Trophoblast cell (in vitro differentiated cells and primary cell): ENCODE data around the gene IL1A.

Source experiments
- DNase-seq, 2 donors: peaks; one replicate each; pipeline ENCODE4 v3.0.0-alpha.2; 2016
- H2AFZ ChIP-seq: 2 replicates; pipeline ENCODE4 v1.6.1; 2013; ENCODE audit warnings: low read length, moderate library complexity, mild to moderate bottlenecking; ENCODE audit not compliant: insufficient read depth, poor library complexity
- H2AK5ac ChIP-seq: 2 replicates; pipeline ENCODE4 v1.6.1; 2013; ENCODE audit warnings: mild to moderate bottlenecking, low read length
- H2BK120ac ChIP-seq: 2 replicates; pipeline ENCODE4 v1.6.1; 2013; ENCODE audit warnings: low read length, mild to moderate bottlenecking, moderate library complexity; ENCODE audit not compliant: insufficient read depth, poor library complexity
- H2BK12ac ChIP-seq: 2 replicates; pipeline ENCODE4 v1.6.1; 2013; ENCODE audit warnings: mild to moderate bottlenecking, low read length, moderate library complexity
- H2BK5ac ChIP-seq: 2 replicates; pipeline ENCODE4 v1.6.1; 2013; ENCODE audit warnings: low read length, low read depth, moderate library complexity, mild to moderate bottlenecking; ENCODE audit not compliant: poor library complexity
- H3K14ac ChIP-seq: 2 replicates; pipeline ENCODE4 v1.6.1; 2013; ENCODE audit warnings: mild to moderate bottlenecking, low read length
- H3K18ac ChIP-seq: 2 replicates; pipeline ENCODE4 v1.6.1; 2013; ENCODE audit warnings: mild to moderate bottlenecking, low read length
- H3K23ac ChIP-seq: 2 replicates; pipeline ENCODE4 v1.6.1; 2013; ENCODE audit warnings: low read length
- H3K27ac ChIP-seq: 2 replicates; pipeline ENCODE4 v1.5.1; 2013; ENCODE audit warnings: low read depth, mild to moderate bottlenecking, inconsistent platforms, low read length, moderate library complexity
- H3K27me3 ChIP-seq: 2 replicates; pipeline ENCODE4 v1.6.1; 2013; ENCODE audit warnings: inconsistent platforms, mild to moderate bottlenecking, low read length, moderate library complexity; ENCODE audit not compliant: insufficient read depth
- H3K36me3 ChIP-seq, 2 experiments: 1 replicate in 1 of 2; 2 replicates in 1 of 2; pipeline ENCODE4 v1.6.1; 2013; ENCODE audit warnings: low read length in 2 of 2, mild to moderate bottlenecking in 2 of 2, moderate library complexity in 1 of 2; ENCODE audit not compliant: insufficient read depth in 2 of 2, control insufficient read depth in 1 of 2
- H3K4ac ChIP-seq: 2 replicates; pipeline ENCODE4 v1.6.1; 2013; ENCODE audit warnings: low read depth, mild to moderate bottlenecking, low read length, moderate library complexity
- H3K4me1 ChIP-seq, 2 experiments: 1 replicate in 1 of 2; 2 replicates in 1 of 2; pipeline ENCODE4 v1.6.1; 2013; ENCODE audit warnings: low read length in 2 of 2, mild to moderate bottlenecking in 2 of 2, moderate library complexity in 1 of 2; ENCODE audit not compliant: insufficient read depth in 2 of 2, control insufficient read depth in 1 of 2
- H3K4me2 ChIP-seq: 2 replicates; pipeline ENCODE4 v1.6.1; 2013; ENCODE audit warnings: inconsistent platforms, mild to moderate bottlenecking, low read length, moderate library complexity
- H3K4me3 ChIP-seq: 2 replicates; pipeline ENCODE4 v1.5.1; 2013; ENCODE audit warnings: mild to moderate bottlenecking, low read depth, low read length, inconsistent platforms
- H3K79me1 ChIP-seq: one replicate; pipeline ENCODE4 v1.6.1; 2013; ENCODE audit warnings: low read length
- H3K79me2 ChIP-seq: 2 replicates; pipeline ENCODE4 v1.6.1; 2013; ENCODE audit warnings: low read length, mild to moderate bottlenecking; ENCODE audit not compliant: control insufficient read depth, insufficient read depth, poor library complexity
- H3K9ac ChIP-seq: 2 replicates; pipeline ENCODE4 v1.6.1; 2013; ENCODE audit warnings: mild to moderate bottlenecking, low read length
- H3K9me3 ChIP-seq: 2 replicates; pipeline ENCODE4 v1.6.1; 2013; ENCODE audit warnings: low read depth, mild to moderate bottlenecking, control low read depth, inconsistent platforms, low read length; ENCODE audit not compliant: insufficient read depth
- H4K12ac ChIP-seq: 2 replicates; pipeline ENCODE4 v1.6.1; 2013; ENCODE audit warnings: low read depth, mild to moderate bottlenecking, low read length, moderate library complexity
- H4K8ac ChIP-seq: 2 replicates; pipeline ENCODE4 v1.6.1; 2013; ENCODE audit warnings: low read depth, mild to moderate bottlenecking, low read length, moderate library complexity
- H4K91ac ChIP-seq: one replicate; pipeline ENCODE4 v1.6.1; 2013; ENCODE audit warnings: low read depth, mild to moderate bottlenecking, low read length, moderate library complexity
- WGBS: extraction: QIAGEN DNeasy Blood & Tissue Kit; methylation state at CpG from one replicate; pipeline ENCODE4 v1.1.7; 2013; ENCODE audit warnings: missing lambda C conversion rate; ENCODE audit not compliant: insufficient read length, insufficient coverage; ENCODE audit errors: extremely low coverage; 5-methylcytosine and 5-hydroxymethylcytosine counted together

The IL1A gene

GRCh38 chr2:112809112-112809511 lies 24.8 kb upstream of the IL1A start:
- Histone ChIP-seq H2AK5ac (no peak overlapping the region), H4K91ac (no peak overlapping the region), H3K9ac (no peak overlapping the region), H2BK12ac (no peak overlapping the region), H3K79me1 (peaks cover 6% of the 10 kb centered on the region), H2BK5ac (no peak overlapping the region), H4K8ac (no peak overlapping the region), H4K12ac (no peak overlapping the region), H2BK120ac (no peak overlapping the region), H3K4me3 (no peak overlapping the region), H3K23ac (no peak overlapping the region), H3K36me3 (no peaks in the 10 kb centered on the region), H3K27me3 (no peaks in the 10 kb centered on the region), H3K4me1 (peaks cover 0 to 14% of the 10 kb centered on the region in 2 experiments), H3K4ac (no peak overlapping the region), H3K27ac (no peak overlapping the region), H3K14ac (no peak overlapping the region), H3K4me2 (no peak overlapping the region), H2AFZ (no peak overlapping the region), H3K18ac (no peak overlapping the region), H3K79me2 (no peaks in the 10 kb centered on the region), H3K9me3 (no peaks in the 10 kb centered on the region)
- no peak for DNase-seq

DNA sequence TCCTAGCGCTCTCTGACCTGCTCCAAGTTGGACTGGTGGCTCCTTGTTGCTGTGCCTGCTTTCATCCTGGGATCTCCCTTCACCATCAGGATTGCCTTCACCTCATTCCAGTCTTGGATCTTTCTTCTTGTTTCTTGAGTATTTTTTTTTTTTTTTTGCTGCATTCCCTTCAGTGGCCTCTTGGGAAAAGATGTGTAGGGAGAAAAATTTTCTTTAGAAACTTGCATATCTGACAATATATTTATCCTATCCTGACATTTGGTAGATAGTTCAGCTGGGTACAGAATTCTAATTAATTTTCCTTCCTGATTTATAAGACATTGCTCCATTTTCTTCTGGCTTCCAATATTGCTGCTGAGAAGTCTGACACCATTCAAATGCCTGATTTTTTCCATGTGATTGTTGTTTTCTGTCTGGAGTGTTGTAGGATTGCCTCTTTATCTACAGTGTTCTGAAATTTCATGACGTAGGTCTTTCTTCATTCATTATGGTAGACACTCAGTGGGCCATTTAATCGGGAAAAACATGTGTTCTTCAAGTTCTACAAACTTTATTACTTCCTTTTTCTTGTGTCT lies 23.0 kb upstream of the IL1A start:
- Histone ChIP-seq H2AFZ (no peak overlapping the region), H3K9ac (no peak overlapping the region)
- no CpG with 5 or more reads among the region's 3 CpGs for WGBS

DNA sequence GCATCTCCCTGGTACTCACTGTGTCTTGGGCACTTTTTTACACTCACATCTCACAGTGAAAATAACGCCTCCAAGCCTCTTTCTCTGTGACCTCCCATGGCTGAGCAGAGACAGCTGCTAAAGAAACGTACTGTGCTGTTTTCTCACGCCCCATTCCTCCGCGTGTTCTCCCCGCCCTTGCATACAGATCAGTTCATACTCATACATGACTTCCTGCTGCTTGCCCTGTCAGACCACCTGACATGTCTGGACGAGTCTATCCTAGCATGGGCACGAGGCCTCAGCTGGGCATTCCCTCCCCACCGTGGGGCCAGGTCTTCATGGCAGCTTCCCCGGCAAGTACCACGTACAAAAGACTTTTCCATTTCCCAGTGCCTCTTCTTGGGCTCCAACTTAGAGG lies 21.2 kb upstream of the IL1A start:
- H3K9me3 ChIP-seq = no peaks in the 10 kb centered on the region
- peak overlapping the region; percentile 48 for H2BK120ac ChIP-seq
- H3K4me1 ChIP-seq = peaks cover 0 to 3% of the 10 kb centered on the region in 2 experiments
- DNase-seq = no peak
- no peak overlapping the region for H3K14ac ChIP-seq
- no peaks in the 10 kb centered on the region for H3K79me2 ChIP-seq
- no peak overlapping the region for H2AK5ac ChIP-seq
- H3K27ac ChIP-seq = no peak overlapping the region
- no peak overlapping the region for H2AFZ ChIP-seq
- H3K9ac ChIP-seq = no peak overlapping the region
- no peaks in the 10 kb centered on the region for H3K36me3 ChIP-seq
- H3K27me3 ChIP-seq = no peaks in the 10 kb centered on the region
- peak overlapping the region; percentile 45 for H4K91ac ChIP-seq
- H3K79me1 ChIP-seq = peaks cover 2% of the 10 kb centered on the region
- H4K8ac ChIP-seq = no peak overlapping the region
- H4K12ac ChIP-seq = no peak overlapping the region
- peak overlapping the region; percentile 15 for H2BK12ac ChIP-seq
- no peak overlapping the region for H3K4me3 ChIP-seq
- no CpG with 5 or more reads among the region's 11 CpGs for WGBS
- no peak overlapping the region for H2BK5ac ChIP-seq
- no peak overlapping the region for H3K4ac ChIP-seq
- no peak overlapping the region for H3K18ac ChIP-seq
- H3K23ac ChIP-seq = no peak overlapping the region
- no peak overlapping the region for H3K4me2 ChIP-seq

More for the DNA sequence above, 23.0 kb upstream of the IL1A start:
- no peak overlapping the region for H4K8ac ChIP-seq
- H3K27me3 ChIP-seq = no peaks in the 10 kb centered on the region
- no peak overlapping the region for H3K23ac ChIP-seq
- H3K4me2 ChIP-seq = no peak overlapping the region
- no peak overlapping the region for H3K4me3 ChIP-seq
- H2BK12ac ChIP-seq = no peak overlapping the region
- no peak for DNase-seq
- no peak overlapping the region for H2BK120ac ChIP-seq
- no peak overlapping the region for H4K12ac ChIP-seq
- H3K79me2 ChIP-seq = no peaks in the 10 kb centered on the region
- H2BK5ac ChIP-seq = no peak overlapping the region
- no peak overlapping the region for H2AK5ac ChIP-seq
- H3K9me3 ChIP-seq = no peaks in the 10 kb centered on the region
- H3K18ac ChIP-seq = no peak overlapping the region
- peaks cover 2% of the 10 kb centered on the region for H3K79me1 ChIP-seq
- H3K27ac ChIP-seq = no peak overlapping the region
- no peak overlapping the region for H3K14ac ChIP-seq
- peaks cover 0 to 10% of the 10 kb centered on the region in 2 experiments for H3K4me1 ChIP-seq
- H3K36me3 ChIP-seq = no peaks in the 10 kb centered on the region
- no peak overlapping the region for H3K4ac ChIP-seq
- no peak overlapping the region for H4K91ac ChIP-seq

DNA sequence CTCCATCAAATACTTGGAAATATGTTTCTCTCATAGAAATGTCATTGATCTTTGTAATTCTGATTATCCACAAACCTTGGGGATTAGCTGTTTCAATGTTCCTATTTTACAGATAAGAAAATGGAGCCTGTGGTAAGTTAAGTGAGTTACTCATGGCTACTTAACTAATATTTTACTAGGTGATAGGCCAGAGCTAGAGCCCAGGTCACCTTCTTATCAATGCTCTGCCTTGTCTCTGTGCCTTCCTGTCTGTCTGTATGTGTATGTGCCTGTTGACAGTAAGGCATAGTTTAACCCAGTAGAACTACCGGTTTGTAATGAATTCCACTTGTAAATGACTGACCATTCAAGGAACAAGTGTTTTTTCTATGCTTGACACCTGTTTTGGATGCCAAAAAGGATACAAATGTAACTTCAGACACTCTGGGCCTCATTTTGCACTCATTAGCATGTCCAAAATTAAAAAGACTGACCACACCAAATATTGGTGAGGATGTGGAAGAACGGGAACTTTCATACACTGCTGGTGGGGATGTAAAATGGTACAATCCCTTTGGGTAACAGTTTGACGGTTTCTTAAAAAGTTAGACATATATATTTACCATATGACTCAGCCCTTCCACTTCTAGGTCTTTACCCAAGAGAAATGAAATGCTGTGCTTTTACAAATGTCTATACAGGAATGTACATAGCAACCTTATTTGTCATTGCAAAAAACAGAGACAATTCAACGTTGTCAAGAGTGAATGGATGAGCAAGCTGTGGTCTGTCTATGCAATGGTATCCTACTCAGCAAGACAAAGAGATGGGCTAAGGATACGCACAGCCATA lies 19.6 kb upstream of the IL1A start:
- Histone ChIP-seq H3K27ac (peak overlapping the region; percentile 72), H3K4me3 (no peak overlapping the region), H4K91ac (no peak overlapping the region), H3K4me1 (peaks cover 0 to 3% of the 10 kb centered on the region in 2 experiments), H3K18ac (no peak overlapping the region), H3K9me3 (no peaks in the 10 kb centered on the region), H2AFZ (no peak overlapping the region), H3K27me3 (no peaks in the 10 kb centered on the region), H2BK5ac (no peak overlapping the region), H3K79me2 (no peaks in the 10 kb centered on the region), H4K12ac (no peak overlapping the region), H4K8ac (no peak overlapping the region), H3K23ac (no peak overlapping the region), H2BK12ac (no peak overlapping the region), H3K14ac (no peak overlapping the region), H3K4ac (no peak overlapping the region), H3K4me2 (no peak overlapping the region), H3K79me1 (peaks cover 2% of the 10 kb centered on the region), H2BK120ac (no peak overlapping the region), H3K36me3 (no peaks in the 10 kb centered on the region), H3K9ac (no peak overlapping the region), H2AK5ac (no peak overlapping the region)
- peak; percentile 46 to 90 for DNase-seq
- WGBS = no CpG with 5 or more reads among the region's 5 CpGs
